Measurements from ENCODE around the gene CDKN1B.

CDKN1B gene

DNA sequence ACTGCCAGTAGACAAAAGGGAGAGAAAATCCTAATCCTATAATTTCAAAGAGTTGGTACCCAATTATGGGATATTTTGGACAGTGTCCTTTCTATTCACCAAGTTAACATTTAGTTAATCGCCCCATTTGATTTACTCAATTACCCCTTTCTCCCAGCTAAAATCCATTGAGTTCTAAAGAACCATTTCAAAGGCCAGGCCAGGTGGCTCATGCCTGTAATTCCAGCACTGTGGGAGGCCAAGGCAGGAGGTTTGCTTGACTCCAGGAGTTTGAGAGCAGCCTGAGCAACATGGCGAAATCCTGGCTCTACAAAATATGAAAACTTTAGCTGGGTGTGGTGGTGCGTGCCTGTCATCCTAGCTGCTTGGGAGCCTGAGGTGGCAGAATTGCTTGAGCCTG, 15.7 kb upstream of the CDKN1B start:
- no peak for DNase-seq

DNA sequence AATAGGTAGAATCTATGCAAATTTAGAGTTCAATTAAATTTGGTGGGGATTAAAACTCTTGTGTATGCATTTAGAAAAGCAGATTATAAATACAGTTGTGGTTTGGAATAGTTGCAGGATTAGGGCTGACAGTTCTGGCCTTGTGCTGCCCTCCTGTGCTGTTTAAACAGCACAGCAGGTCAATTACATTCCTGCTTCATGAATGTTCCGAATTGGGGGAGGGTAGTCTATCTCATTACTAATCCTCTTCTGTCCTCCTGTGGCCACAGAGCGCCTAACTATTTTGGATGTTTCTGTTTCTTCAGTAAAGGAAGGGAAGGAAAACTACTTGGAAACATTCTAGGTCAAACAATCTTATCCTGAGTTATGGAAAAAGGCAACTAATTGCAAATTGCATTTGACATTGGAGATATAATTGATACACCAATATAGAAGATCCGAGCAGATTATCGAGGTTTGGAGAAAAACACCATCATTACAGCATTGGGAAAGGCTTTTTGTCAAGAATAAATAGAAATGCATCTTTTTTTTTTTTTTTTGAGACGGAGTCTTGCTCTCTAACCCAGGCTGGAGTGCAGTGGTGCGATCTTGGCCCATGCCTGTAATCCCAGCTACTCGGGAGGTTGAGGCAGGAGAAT, 12.5 kb upstream of the CDKN1B start:
- DNase-seq = no peak

DNA sequence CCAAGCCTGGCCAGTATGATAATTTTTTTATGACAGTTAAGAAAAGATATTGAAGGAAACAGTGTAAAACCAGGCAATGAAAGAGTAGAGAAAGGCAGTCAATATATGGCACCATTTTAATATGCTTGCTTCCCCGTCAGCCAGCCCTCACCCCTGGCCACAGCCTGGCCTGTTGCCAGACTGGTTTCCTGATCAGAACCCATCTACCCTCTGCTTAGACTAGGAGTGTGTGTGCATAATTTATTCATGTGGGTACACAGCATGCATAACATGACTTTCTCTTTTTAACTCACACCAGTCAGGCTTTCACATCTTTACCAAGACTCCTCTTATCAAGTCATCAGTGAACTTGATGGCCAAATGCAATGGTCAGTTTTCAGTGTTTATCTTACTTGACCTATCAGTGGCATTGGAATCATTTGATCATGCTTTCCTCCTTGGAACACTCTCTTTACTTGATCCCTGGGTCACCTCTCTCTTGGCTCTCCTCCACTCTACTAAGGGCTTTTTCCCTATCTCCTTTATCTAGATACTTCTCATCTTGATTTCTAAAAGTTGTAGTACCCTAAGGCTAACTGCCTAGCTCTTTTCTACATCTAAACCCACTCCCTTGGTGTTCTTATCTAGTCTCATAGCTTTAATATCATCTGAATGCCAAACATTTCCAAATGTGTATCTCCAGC, 11.2 kb upstream of the CDKN1B start:
- peak; percentile 36 for DNase-seq

- DNase-seq = no peak
Observed at GRCh38 chr12:12713932-12714275, 3.3 kb upstream of the CDKN1B start.

- no peak for DNase-seq
Observed at GRCh38 chr12:12714276-12715021, 2.7 kb upstream of the CDKN1B start.

DNA sequence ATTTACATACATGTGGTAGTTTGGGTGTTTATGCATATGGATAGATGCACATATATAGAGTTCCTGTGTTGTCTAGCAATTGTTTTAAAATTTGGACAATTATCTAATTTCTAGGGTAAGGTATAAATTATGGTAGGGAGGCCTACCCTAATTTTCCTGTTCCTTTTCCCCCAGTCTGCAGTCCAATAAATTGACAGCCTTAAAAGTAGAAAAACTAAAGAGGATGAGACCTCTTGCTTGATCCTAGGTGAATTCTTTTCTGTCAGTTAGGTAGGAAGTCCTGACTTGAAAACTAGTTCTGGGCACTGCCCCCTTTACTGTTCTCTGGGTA, 2.1 kb upstream of the CDKN1B start:
- DNase-seq = no peak

- no peak for DNase-seq
Observed at GRCh38 chr12:12715459-12716150, 1.6 kb upstream of the CDKN1B start.

- no peak for DNase-seq
Observed at GRCh38 chr12:12716151-12716792, 896 bp upstream of the CDKN1B start.

- DNase-seq = no peak
Observed at GRCh38 chr12:12717586-12718380, 615 bp downstream of the CDKN1B start.

GRCh38 chr12:12718381-12718759, 1.2 kb downstream of the CDKN1B start:
- DNase-seq = no peak

DNA sequence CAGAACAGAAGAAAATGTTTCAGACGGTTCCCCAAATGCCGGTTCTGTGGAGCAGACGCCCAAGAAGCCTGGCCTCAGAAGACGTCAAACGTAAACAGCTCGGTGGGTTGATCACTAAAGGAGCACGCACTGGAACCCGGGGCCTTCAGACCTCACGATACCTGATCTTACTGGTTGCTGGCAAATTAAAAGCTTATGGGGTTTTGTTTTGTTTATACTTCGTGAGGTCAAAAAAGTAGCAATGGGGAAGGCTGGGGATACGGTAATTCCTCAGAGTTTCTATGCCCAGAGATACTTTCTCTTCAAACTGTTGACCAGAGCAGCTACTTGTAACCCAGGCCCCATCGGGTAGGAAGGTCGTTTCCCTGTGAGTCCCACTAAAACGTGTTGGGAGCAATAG, 1.7 kb downstream of the CDKN1B start:
- no peak for DNase-seq

DNA sequence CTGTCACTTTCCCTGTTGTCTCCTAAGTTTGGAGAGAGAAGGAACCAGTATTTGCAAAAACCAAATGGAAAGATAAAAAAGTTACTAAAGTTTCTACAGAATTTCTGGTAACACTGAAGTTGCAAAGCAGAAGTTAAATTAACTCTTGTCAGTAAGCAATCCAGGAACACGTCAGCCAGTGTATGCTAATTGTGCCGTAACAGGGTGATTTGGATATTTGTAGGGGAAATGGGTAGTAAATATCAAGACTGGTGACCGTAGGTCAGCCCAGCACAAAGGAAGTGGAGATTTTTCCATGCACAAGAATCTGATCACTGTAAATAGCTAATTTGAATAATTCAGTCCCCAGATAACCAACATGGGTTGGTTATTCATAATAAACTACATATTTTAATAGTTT, 2.3 kb downstream of the CDKN1B start:
- DNase-seq = no peak

DNA sequence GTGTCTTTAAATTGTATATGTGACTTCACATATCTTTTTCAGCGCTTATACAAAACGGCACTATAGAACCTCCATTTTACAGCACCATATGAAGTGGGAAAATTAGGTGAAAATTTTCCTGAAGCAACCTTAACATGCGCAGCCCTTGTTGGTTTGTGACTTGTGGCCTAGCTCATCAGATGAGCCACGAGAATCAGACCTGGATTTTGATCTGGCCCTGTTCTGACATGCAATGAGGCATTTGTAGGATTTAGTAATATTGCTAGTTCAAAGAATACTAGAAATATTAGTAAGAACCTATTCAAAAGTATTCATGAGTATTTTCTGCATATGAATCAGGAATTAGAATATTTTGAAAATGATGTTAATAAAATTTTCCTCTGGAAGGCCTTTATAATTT, 2.9 kb downstream of the CDKN1B start:
- no peak for DNase-seq

- DNase-seq = no peak
Observed at GRCh38 chr12:12720672-12721161, 3.5 kb downstream of the CDKN1B start.

DNA sequence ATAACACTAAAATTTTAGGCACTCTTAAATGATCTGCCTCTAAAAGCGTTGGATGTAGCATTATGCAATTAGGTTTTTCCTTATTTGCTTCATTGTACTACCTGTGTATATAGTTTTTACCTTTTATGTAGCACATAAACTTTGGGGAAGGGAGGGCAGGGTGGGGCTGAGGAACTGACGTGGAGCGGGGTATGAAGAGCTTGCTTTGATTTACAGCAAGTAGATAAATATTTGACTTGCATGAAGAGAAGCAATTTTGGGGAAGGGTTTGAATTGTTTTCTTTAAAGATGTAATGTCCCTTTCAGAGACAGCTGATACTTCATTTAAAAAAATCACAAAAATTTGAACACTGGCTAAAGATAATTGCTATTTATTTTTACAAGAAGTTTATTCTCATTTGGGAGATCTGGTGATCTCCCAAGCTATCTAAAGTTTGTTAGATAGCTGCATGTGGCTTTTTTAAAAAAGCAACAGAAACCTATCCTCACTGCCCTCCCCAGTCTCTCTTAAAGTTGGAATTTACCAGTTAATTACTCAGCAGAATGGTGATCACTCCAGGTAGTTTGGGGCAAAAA, 4.1 kb downstream of the CDKN1B start:
- no peak for DNase-seq

- no peak for DNase-seq
Observed at GRCh38 chr12:12721814-12722434, 4.8 kb downstream of the CDKN1B start.

DNA sequence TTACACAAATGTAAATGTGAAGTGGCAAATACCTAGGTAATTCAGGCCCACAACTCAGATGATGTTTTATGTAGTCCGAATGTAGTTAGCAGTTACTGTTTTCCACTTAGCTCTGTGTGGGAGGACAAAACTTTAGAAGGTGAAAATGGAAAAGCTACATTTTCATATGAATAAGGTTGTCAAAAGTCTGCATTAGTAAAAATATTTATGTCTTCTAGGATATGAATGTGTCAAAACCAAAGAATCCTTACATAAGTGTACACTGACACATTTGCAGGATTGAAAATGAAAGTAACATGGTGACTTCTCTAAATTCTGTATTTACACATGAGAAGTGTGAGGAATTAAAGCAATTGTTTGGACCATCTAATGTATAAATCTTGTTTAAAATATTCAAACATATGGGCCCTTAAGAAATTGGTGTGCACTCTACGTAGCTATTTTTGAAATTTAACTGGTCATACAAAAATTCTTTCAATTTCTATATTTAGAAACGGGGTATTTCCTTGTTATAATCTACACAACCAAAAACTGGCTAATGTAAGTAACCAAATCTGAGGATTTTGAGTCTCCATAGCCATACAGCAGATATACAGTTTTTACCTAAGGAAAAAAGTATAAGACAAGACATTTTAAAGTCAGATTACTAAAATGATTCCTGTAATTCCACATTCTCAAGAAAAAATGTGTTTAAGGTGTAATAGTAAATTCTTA, 5.4 kb downstream of the CDKN1B start:
- DNase-seq = no peak

GRCh38 chr12:12723149-12723680, 6.0 kb downstream of the CDKN1B start:
- no peak for DNase-seq

DNA sequence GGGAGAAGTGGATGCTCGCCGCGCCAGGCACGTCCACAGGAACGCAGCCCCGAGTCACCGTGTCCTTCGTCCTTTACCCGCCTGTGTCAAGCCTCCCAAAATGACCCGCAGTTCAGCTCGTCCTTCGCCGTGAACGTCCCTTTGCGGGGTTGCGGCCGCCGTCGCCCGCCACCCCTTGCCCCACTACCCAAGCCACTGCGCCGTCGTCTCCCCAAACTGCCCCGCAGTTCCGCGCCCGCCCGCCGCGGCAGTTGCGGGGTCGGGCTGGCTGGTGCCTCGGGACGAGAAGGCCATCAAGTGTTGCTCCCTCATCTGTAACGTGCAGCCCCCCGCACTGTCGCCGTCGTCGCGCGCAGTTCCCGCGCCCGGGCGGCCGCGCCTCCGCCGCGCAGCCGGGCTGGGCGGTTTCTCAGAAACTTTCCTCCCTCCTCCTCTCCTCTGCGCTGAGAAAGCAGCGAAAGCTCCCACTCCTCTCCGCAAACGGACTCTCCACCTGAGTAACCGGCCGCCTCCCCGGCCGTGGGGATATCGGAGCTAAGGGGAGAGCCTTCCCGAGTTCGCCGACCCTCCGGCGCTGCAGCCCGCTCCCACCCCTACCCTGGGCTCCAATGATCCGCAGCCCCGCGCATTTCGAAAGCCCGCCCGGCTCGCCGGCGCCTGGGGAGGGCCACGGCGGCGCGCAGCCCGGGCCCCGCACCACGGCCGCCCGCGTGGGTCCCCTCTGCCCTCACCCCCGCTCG, 6.7 kb downstream of the CDKN1B start:
- no peak for DNase-seq

Measured in effector CD8-positive, alpha-beta T cell (primary cell).